Measurements from ENCODE around the gene TNC. TPM values are rescaled to one million over a fixed set of nuclear protein-coding genes. Genes with fewer than 3 reads are reported as not detected.
"Not testable (repeated sequence)": the region's sequence is repeated elsewhere in the genome, so short reads cannot be mapped to it uniquely, and the experiment has no call there.

Gene TNC
- total and polyA plus RNA-seq, 10 donors, result 1.7 to 126 (median 47.9) TPM

GRCh38 chr9:115132648-115133047 lies 14.7 kb upstream of the TNC start:
- no peaks in the 10 kb centered on the region for H3K9me3 ChIP-seq
- 71 to 90% (median 88%) methylated on average over 12 of the region's 12 CpGs for WGBS, 5 donors
- H3K4me1 ChIP-seq, result peaks cover 0 to 2% (median 0%) of the 10 kb centered on the region in 6 donors
- intact Hi-C loops (cut with DNase I; ENCODE audit: low total_unique reads), result no loop called here
- no peak overlapping the region for H3K27ac ChIP-seq
- H3K27me3 ChIP-seq (replicated peaks in 1 of 7), result peaks cover 0 to 3% (median 0%) of the 10 kb centered on the region in 7 donors
- DNase-seq, result no peak
- no peak overlapping the region for H3K4me3 ChIP-seq
- no peaks in the 10 kb centered on the region for H3K36me3 ChIP-seq
- TF ChIP-seq POLR2AphosphoS5 (IDR thresholded peaks at IDR 0.05) (no peak), POLR2A (IDR thresholded peaks at IDR 0.05) (no peak)
- TF ChIP-seq, protein P1, sequence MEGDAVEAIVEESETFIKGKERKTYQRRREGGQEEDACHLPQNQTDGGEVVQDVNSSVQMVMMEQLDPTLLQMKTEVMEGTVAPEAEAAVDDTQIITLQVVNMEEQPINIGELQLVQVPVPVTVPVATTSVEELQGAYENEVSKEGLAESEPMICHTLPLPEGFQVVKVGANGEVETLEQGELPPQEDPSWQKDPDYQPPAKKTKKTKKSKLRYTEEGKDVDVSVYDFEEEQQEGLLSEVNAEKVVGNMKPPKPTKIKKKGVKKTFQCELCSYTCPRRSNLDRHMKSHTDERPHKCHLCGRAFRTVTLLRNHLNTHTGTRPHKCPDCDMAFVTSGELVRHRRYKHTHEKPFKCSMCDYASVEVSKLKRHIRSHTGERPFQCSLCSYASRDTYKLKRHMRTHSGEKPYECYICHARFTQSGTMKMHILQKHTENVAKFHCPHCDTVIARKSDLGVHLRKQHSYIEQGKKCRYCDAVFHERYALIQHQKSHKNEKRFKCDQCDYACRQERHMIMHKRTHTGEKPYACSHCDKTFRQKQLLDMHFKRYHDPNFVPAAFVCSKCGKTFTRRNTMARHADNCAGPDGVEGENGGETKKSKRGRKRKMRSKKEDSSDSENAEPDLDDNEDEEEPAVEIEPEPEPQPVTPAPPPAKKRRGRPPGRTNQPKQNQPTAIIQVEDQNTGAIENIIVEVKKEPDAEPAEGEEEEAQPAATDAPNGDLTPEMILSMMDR (IDR thresholded peaks at IDR 0.05 in 8 of 11, conservative IDR thresholded peaks at IDR 0.05 in 3 of 11), result no peak

- Histone ChIP-seq H3K9me3 (peaks cover 0 to 9% (median 5%) of the 10 kb centered on the region in 8 donors), H3K4me3 (no peak overlapping the region), H3K4me1 (no peaks in the 10 kb centered on the region), H3K27ac (no peak overlapping the region), H3K27me3 (replicated peaks in 1 of 7) (peaks cover 0 to 3% (median 0%) of the 10 kb centered on the region in 7 donors), H3K36me3 (no peaks in the 10 kb centered on the region)
- TF ChIP-seq POLR2A (IDR thresholded peaks at IDR 0.05) (no peak), POLR2AphosphoS5 (IDR thresholded peaks at IDR 0.05) (no peak)
- TF ChIP-seq, protein P1 (IDR thresholded peaks at IDR 0.05 in 8 of 11, conservative IDR thresholded peaks at IDR 0.05 in 3 of 11), result no peak
- intact Hi-C loops (cut with DNase I; ENCODE audit: low total_unique reads), result no loop called here
- 90 to 99% (median 96%) methylated on average over 3 of the region's 3 CpGs for WGBS, 5 donors
- DNase-seq, result no peak
Observed at GRCh38 chr9:115130176-115130575, 12.2 kb upstream of the TNC start.

DNA sequence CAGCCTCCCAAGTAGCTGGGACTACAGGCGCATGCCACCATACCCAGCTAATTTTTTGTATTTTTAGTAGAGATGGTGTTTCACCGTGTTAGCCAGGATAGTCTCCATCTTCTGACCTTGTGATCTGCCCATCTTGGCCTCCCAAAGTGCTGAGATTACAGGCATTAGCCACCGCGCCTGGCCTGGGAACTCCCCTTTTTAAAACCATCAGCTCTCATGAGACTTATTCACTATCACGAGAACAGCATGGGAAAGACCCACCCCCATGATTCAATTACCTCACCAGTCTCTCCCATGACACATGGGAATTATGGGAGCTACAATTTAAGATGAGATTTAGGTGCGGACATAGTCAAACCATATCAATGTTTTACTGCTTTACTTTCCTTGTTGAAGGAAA lies 10.8 kb upstream of the TNC start:
- intact Hi-C loops (cut with DNase I; ENCODE audit: low total_unique reads), result loop anchor here (10.0 kb wide), 1 partner anchor 56 kb away; no protein-coding TSS in a partner anchor
- H3K4me3 ChIP-seq; H3K36me3 ChIP-seq; H3K27me3 ChIP-seq (replicated peaks in 1 of 7); H3K27ac ChIP-seq; H3K4me1 ChIP-seq; DNase-seq: not testable (repeated sequence)
- 87 to 94% (median 88%) methylated on average over 6 of the region's 6 CpGs for WGBS, 5 donors
- H3K9me3 ChIP-seq, result peaks cover 0 to 15% (median 6%) of the 10 kb centered on the region in 8 donors

DNA sequence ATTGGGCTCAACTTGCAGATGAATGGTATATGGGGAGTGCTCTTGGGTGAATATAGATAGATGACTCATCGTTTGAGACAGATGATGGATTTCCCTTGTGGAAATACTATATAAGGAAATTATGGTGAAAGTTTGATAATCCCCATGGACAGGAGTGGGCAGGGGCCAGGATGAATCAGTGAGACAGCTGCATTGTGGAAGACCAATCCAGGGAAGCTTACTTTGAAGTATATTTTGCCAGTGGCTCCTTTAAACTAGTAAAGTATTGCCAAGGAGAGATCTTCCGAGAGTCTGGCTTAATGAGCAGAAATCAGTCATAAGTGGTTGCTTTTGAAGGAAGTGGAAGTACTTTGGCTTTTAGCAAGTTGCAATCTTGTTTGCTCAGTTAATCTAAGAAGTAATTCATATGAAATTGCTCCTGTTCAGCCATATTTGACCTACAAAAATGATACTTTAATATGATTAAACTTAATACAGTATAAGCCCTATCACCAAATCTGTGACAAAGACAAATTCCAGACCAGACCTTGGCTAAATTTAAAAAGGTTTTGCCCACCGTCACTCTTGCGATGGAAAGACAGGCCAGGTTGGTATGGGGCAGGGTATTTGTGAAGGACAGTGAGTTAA lies 9.3 kb upstream of the TNC start:
- H3K4me1 ChIP-seq, result no peaks in the 10 kb centered on the region
- intact Hi-C loops (cut with DNase I; ENCODE audit: low total_unique reads), result loop anchor here (10.0 kb wide), 1 partner anchor 57 kb away; no protein-coding TSS in a partner anchor
- peaks cover 0 to 15% (median 6%) of the 10 kb centered on the region in 8 donors for H3K9me3 ChIP-seq
- no peak overlapping the region for H3K27ac ChIP-seq
- 71 to 86% (median 77%) methylated on average over 4 of the region's 4 CpGs for WGBS, 5 donors
- H3K27me3 ChIP-seq (replicated peaks in 1 of 7), result no peaks in the 10 kb centered on the region
- no peak overlapping the region for H3K4me3 ChIP-seq
- TF ChIP-seq POLR2A (IDR thresholded peaks at IDR 0.05) (no peak), POLR2AphosphoS5 (IDR thresholded peaks at IDR 0.05) (no peak)
- TF ChIP-seq, protein P1 (IDR thresholded peaks at IDR 0.05 in 8 of 11, conservative IDR thresholded peaks at IDR 0.05 in 3 of 11), result no peak
- no peaks in the 10 kb centered on the region for H3K36me3 ChIP-seq
- DNase-seq, result no peak

Data from spleen (tissue), 11 donors.